ENCODE data around the gene ZCCHC7. TPM values are rescaled to one million over a fixed set of nuclear protein-coding genes. Genes with fewer than 3 reads are reported as not detected.
"Not testable (repeated sequence)": the region's sequence is repeated elsewhere in the genome, so short reads cannot be mapped to it uniquely, and the experiment has no call there.

Gene ZCCHC7
- total RNA-seq, 1 donor from 2014 or later: 34.2 TPM

- ATAC-seq (no peak), DNase-seq (ENCODE audit: low spot score) (no peak)
- intact Hi-C loops (cut with DNase I): no loop called here
Measured at GRCh38 chr9:37302277-37302676, 181.9 kb downstream of the ZCCHC7 start.

- DNase-seq (ENCODE audit: low spot score); ATAC-seq; intact Hi-C loops (cut with DNase I): not testable (repeated sequence)
Measured at GRCh38 chr9:37303272-37303671, 182.9 kb downstream of the ZCCHC7 start.

GRCh38 chr9:37309136-37309535, 188.8 kb downstream of the ZCCHC7 start:
- ATAC-seq (no peak), DNase-seq (ENCODE audit: low spot score) (no peak)
- intact Hi-C loops (cut with DNase I): no loop called here

GRCh38 chr9:37311938-37312708, 191.7 kb downstream of the ZCCHC7 start:
- intact Hi-C loops (cut with DNase I): no loop called here
- ATAC-seq (no peak), DNase-seq (ENCODE audit: low spot score) (no peak)

GRCh38 chr9:37324261-37324683, 203.9 kb downstream of the ZCCHC7 start:
- no peak for DNase-seq (ENCODE audit: low spot score)
- no peak for ATAC-seq
- intact Hi-C loops (cut with DNase I): no loop called here

GRCh38 chr9:37324691-37325490, 204.5 kb downstream of the ZCCHC7 start:
- ATAC-seq (no peak), DNase-seq (ENCODE audit: low spot score) (no peak)
- intact Hi-C loops (cut with DNase I): no loop called here

GRCh38 chr9:37325778-37326177, 205.4 kb downstream of the ZCCHC7 start:
- ATAC-seq (no peak), DNase-seq (ENCODE audit: low spot score) (no peak)
- intact Hi-C loops (cut with DNase I): no loop called here

- DNase-seq (ENCODE audit: low spot score): no peak
- no peak for ATAC-seq
- intact Hi-C loops (cut with DNase I): no loop called here
Measured at GRCh38 chr9:37327553-37327952, 207.2 kb downstream of the ZCCHC7 start.

GRCh38 chr9:37328556-37329227, 208.3 kb downstream of the ZCCHC7 start:
- intact Hi-C loops (cut with DNase I): no loop called here
- DNase-seq (ENCODE audit: low spot score): no peak
- ATAC-seq: no peak

- ATAC-seq (no peak), DNase-seq (ENCODE audit: low spot score) (no peak)
- intact Hi-C loops (cut with DNase I): no loop called here
Measured at GRCh38 chr9:37329576-37329975, 209.2 kb downstream of the ZCCHC7 start.

GRCh38 chr9:37331871-37332270, 211.5 kb downstream of the ZCCHC7 start:
- ATAC-seq (no peak), DNase-seq (ENCODE audit: low spot score) (no peak)
- intact Hi-C loops (cut with DNase I): no loop called here

GRCh38 chr9:37332578-37332977, 212.2 kb downstream of the ZCCHC7 start:
- ATAC-seq: no peak
- no peak for DNase-seq (ENCODE audit: low spot score)
- intact Hi-C loops (cut with DNase I): no loop called here

GRCh38 chr9:37333288-37333687, 212.9 kb downstream of the ZCCHC7 start:
- ATAC-seq (no peak), DNase-seq (ENCODE audit: low spot score) (no peak)
- intact Hi-C loops (cut with DNase I): no loop called here

GRCh38 chr9:37335238-37335637, 214.9 kb downstream of the ZCCHC7 start:
- intact Hi-C loops (cut with DNase I): no loop called here
- ATAC-seq: no peak
- no peak for DNase-seq (ENCODE audit: low spot score)

- no peak for DNase-seq (ENCODE audit: low spot score)
- ATAC-seq: no peak
- intact Hi-C loops (cut with DNase I): no loop called here
Measured at GRCh38 chr9:37336150-37336549, 215.8 kb downstream of the ZCCHC7 start.

- DNase-seq (ENCODE audit: low spot score) (no peak), ATAC-seq (no peak)
- intact Hi-C loops (cut with DNase I): no loop called here
Measured at GRCh38 chr9:37337301-37337890, 217.0 kb downstream of the ZCCHC7 start.

GRCh38 chr9:37338218-37338617, 217.8 kb downstream of the ZCCHC7 start:
- intact Hi-C loops (cut with DNase I): no loop called here
- DNase-seq (ENCODE audit: low spot score) (no peak), ATAC-seq (no peak)

- ATAC-seq: no peak
- DNase-seq (ENCODE audit: low spot score): no peak
- intact Hi-C loops (cut with DNase I): no loop called here
Measured at GRCh38 chr9:37339923-37340322, 219.5 kb downstream of the ZCCHC7 start.

GRCh38 chr9:37340961-37341360, 220.6 kb downstream of the ZCCHC7 start:
- intact Hi-C loops (cut with DNase I): no loop called here
- ATAC-seq (no peak), DNase-seq (ENCODE audit: low spot score) (no peak)

Measured in sciatic nerve (tissue), 2 donors.